Prostate gland (tissue), 2 donors: ENCODE results near the gene SRMS. TPM values are rescaled to one million over a fixed set of nuclear protein-coding genes. Genes with fewer than 3 reads are reported as not detected.
A peak's percentile ranks its signal among the peaks of the same experiment; 100 is the strongest.

Experiments
- DNase-seq: peaks from one replicate; pipeline ENCODE4 v3.0.0-alpha.2; 2019; ENCODE audit warnings: low spot score
- H3K27ac ChIP-seq, 2 donors: fragments of 200-600 bp; sonication (generic); 2 replicates each; pipeline ENCODE4 v1.5.1; 2017 to 2019
- H3K27me3 ChIP-seq: fragments of 200-600 bp; sonication (generic); replicated peaks from 2 replicates; pipeline ENCODE4 v1.5.1; 2019; ENCODE audit not compliant: insufficient read depth
- H3K36me3 ChIP-seq, 2 donors: fragments of 200-600 bp; sonication (generic); 1 replicate in 1 of 2; 2 replicates in 1 of 2; pipeline versions ENCODE4 v1.5.1 to v1.8.1; 2017 to 2019
- H3K4me1 ChIP-seq: fragments of 200-600 bp; sonication (generic); replicated peaks from 2 replicates; pipeline ENCODE4 v1.5.1; 2019
- H3K4me3 ChIP-seq, 2 donors: fragments of 200-600 bp; sonication (generic); 2 replicates each; pipeline ENCODE4 v1.5.1; 2017 to 2019
- H3K9me3 ChIP-seq: fragments of 200-600 bp; sonication (generic); 2 replicates; pipeline ENCODE4 v1.5.1; 2017
- POLR2A ChIP-seq: fragments of 450-650 bp; IDR thresholded peaks from one replicate; pipeline ENCODE4 v1.6.1; 2016; ENCODE audit warnings: antibody characterized with exemption, mild to moderate bottlenecking
- POLR2AphosphoS5 ChIP-seq: sonication (generic); formaldehyde crosslinking; IDR thresholded peaks from one replicate; pipeline ENCODE4 v1.6.1; 2017; ENCODE audit warnings: antibody characterized with exemption
- WGBS: methylation state at CpG from one replicate; pipeline ENCODE4 v1.1.5; 2018; 5-methylcytosine and 5-hydroxymethylcytosine counted together
- intact Hi-C: fragments of 100-400 bp; cut with DNase I; formaldehyde crosslinking; loops from one replicate; pipeline ENCODE4 v1.14.2; 2022
- total RNA-seq, 2 donors: library from RNA; depleted of rRNA; stranded (reverse); fragments of >200 nt; gene quantifications; one replicate each; pipeline ENCODE4 v1.1.0, GENCODE V29; 2016
- TF ChIP-seq, protein P1 (sequence below), 4 experiments: fragments of 200-600 bp in 2 of 4; fragments of 450-650 bp in 2 of 4; sonication (generic) in 2 of 4; IDR thresholded peaks; 1 replicate in 3 of 4; 2 replicates in 1 of 4; pipeline ENCODE4 v1.5.1; 2016 to 2019; ENCODE audit warnings: antibody characterized with exemption in 4 of 4, mild to moderate bottlenecking in 2 of 4, moderate library complexity in 2 of 4

SRMS gene
- total RNA-seq, 2 donors from 2014 or later: 0.34 to 1.6 TPM

DNA sequence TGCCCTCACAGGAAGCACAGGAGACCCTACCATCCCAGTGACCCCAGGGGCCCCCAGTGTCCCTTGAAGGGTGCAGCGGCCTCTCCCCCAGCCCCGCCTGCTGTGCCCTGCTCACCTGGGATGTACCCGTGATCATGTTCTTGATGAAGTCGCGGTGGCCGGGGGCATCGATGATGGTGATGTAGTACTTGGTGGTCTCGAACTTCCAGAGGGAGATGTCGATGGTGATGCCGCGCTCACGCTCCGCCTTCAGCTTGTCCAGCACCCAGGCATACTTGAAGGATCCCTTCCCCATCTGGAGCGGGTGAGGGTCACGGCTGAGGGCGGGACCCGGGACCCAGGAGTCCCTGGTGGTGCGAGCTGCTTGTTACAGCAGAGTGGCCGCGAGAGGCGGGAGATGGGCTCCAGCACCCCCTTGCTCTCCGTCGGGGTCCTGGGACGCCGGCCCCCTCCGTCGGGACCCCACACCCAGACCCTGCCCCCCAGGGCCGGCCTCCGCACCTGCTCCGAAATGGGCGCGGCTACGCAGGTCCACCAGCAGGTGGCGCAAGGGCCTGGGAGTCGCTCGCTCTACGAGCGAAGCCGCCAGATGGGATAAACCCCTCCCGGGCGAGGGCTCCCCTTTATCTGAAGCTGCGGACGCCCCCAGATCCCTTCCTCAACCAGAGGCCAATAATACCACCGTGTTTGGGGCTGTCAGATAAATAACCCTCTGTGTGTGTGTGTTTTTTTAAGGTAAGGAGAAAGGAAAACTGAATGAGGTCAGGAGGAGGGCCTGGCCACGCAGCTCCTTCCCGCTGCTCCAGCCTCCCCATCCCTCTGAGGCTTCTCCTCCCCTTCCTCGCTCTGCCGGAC is 51.6 kb downstream of the SRMS start:
- H3K4me3 ChIP-seq: no peak overlapping the region
- H3K27ac ChIP-seq: no peak overlapping the region
- no peaks in the 10 kb centered on the region for H3K36me3 ChIP-seq
- WGBS: 26% methylated on average over 47 of the region's 48 CpGs
- no peaks in the 10 kb centered on the region for H3K9me3 ChIP-seq
- no peaks in the 10 kb centered on the region for H3K27me3 ChIP-seq
- no peaks in the 10 kb centered on the region for H3K4me1 ChIP-seq
- DNase-seq: peak; percentile 46
- no peak for TF ChIP-seq POLR2A
- TF ChIP-seq, protein P1, sequence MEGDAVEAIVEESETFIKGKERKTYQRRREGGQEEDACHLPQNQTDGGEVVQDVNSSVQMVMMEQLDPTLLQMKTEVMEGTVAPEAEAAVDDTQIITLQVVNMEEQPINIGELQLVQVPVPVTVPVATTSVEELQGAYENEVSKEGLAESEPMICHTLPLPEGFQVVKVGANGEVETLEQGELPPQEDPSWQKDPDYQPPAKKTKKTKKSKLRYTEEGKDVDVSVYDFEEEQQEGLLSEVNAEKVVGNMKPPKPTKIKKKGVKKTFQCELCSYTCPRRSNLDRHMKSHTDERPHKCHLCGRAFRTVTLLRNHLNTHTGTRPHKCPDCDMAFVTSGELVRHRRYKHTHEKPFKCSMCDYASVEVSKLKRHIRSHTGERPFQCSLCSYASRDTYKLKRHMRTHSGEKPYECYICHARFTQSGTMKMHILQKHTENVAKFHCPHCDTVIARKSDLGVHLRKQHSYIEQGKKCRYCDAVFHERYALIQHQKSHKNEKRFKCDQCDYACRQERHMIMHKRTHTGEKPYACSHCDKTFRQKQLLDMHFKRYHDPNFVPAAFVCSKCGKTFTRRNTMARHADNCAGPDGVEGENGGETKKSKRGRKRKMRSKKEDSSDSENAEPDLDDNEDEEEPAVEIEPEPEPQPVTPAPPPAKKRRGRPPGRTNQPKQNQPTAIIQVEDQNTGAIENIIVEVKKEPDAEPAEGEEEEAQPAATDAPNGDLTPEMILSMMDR (IDR thresholded peaks at IDR 0.05): peak; percentile 77 to 88 (median 82)
- TF ChIP-seq POLR2AphosphoS5: peak; percentile 31
- intact Hi-C loops: no loop called here

DNA sequence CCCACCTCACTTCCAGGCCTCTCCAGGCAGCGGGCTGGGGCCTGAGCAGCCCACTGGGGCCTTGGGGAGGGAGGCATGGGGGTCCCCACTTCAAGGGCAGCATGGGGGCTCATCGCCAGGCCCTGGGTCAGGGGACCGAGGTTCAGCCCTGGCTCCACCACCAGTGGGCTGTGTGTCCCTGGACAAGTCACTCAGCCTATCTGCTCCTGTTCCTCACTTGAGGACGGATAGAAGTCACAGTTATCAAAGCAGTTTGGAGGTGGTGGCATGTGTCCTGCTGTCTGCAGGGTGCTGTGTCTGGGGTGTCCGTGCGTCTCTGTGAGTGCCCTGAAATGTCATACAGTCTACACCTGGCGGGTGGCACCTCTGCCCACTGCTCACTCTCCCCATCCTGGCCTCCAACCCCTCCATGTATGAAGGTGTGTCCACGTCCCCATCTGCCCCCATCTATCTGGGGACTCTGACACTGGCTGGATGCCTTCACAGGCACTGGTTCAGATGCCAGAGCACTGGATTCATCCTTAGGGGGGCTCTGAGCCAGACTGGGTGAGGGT is 52.3 kb downstream of the SRMS start:
- 76% methylated on average over 8 of the region's 8 CpGs for WGBS
- DNase-seq: no peak
- no peaks in the 10 kb centered on the region for H3K4me1 ChIP-seq
- H3K4me3 ChIP-seq: no peak overlapping the region
- no peak for TF ChIP-seq POLR2A
- TF ChIP-seq, protein P1 (IDR thresholded peaks at IDR 0.05): no peak
- no peak for TF ChIP-seq POLR2AphosphoS5
- intact Hi-C loops: no loop called here
- no peak overlapping the region for H3K27ac ChIP-seq
- H3K36me3 ChIP-seq: no peaks in the 10 kb centered on the region
- H3K27me3 ChIP-seq: peaks cover 4% of the 10 kb centered on the region
- H3K9me3 ChIP-seq: no peaks in the 10 kb centered on the region

DNA sequence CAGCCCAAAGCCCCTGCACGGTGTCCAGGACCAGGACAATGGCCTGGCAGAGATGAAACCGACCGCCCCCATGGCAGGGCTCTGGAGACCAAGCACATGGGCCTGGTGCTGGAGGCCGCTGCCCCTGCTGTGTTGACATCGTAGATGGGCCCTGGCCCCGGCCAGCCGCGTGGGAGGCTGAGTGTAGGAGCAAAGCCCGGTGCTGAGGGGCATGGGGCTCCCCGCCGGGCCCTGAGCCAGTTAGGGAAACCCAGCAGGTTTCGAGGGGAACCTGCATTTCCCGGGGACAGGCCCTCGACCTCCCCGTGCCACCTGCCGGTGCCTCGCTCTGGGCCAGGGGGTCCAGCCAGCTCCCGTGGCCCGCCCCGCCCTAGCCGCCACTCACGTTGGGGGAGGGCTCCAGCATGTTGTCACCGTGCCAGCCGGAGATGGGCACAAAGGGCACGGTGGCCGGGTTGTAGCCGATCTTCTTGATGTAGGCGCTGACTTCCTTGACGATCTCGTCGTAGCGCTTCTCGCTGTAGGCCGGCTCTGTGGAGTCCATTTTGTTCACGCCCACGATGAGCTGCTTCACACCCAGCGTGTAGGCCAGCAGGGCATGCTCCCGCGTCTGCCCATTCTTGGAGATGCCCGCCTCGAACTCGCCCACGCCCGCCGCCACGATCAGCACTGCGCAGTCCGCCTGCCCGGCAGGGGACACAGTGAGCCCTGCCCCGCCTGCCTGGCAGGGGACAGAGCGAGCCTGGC is 53.0 kb downstream of the SRMS start:
- Histone ChIP-seq H3K4me1 (no peaks in the 10 kb centered on the region), H3K9me3 (no peaks in the 10 kb centered on the region), H3K36me3 (no peaks in the 10 kb centered on the region), H3K27me3 (peaks cover 4% of the 10 kb centered on the region), H3K4me3 (no peak overlapping the region), H3K27ac (no peak overlapping the region)
- 87% methylated on average over 49 of the region's 51 CpGs for WGBS
- intact Hi-C loops: no loop called here
- no peak for DNase-seq
- no peak for TF ChIP-seq POLR2AphosphoS5
- TF ChIP-seq POLR2A: no peak
- TF ChIP-seq, protein P1 (IDR thresholded peaks at IDR 0.05): no peak

DNA sequence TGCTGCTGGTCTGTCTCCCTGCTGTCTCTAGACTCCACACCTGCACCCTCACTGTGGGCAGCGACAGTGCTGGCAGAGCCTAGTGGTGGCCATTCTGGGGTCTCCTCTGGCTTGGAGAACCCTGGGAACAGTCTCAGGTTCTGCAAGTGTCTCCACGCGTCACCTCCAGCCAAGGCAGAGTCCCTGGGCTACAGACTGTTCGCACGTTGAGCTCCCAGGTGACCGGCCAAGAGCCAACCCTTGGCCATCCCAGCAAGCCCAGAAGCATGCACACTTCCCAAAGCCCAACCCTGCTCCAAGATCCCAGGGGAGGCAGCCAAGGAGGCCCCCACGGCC is 53.5 kb downstream of the SRMS start:
- intact Hi-C loops: no loop called here
- H3K9me3 ChIP-seq: no peaks in the 10 kb centered on the region
- no peak overlapping the region for H3K27ac ChIP-seq
- no peaks in the 10 kb centered on the region for H3K36me3 ChIP-seq
- H3K27me3 ChIP-seq: peaks cover 4% of the 10 kb centered on the region
- DNase-seq: no peak
- TF ChIP-seq, protein P1 (IDR thresholded peaks at IDR 0.05): no peak
- no peak for TF ChIP-seq POLR2AphosphoS5
- TF ChIP-seq POLR2A: no peak
- 86% methylated on average over 7 of the region's 7 CpGs for WGBS
- H3K4me1 ChIP-seq: no peaks in the 10 kb centered on the region
- H3K4me3 ChIP-seq: no peak overlapping the region
